Astrocyte (in vitro differentiated cells and primary cell): Measurements from ENCODE around the gene FANCI.
A peak's percentile ranks its signal among the peaks of the same experiment; 100 is the strongest.

Source experiments
- CTCF ChIP-seq: IDR thresholded peaks from 2 replicates; pipeline ENCODE4 v1.5.1; 2011; ENCODE audit warnings: low read depth, mild to moderate bottlenecking, inconsistent platforms, low read length, moderate library complexity; ENCODE audit not compliant: insufficient read depth
- EZH2 ChIP-seq: IDR thresholded peaks from 2 replicates; pipeline ENCODE4 v1.6.1; 2012; ENCODE audit warnings: mild to moderate bottlenecking, low read length, inconsistent platforms; ENCODE audit not compliant: insufficient read depth

GRCh38 chr15:89243691-89244573 lies at the start of gene FANCI:
- peak; percentile 21 for TF ChIP-seq CTCF
- TF ChIP-seq EZH2, result no peak
